GM21390 (cell line): ENCODE measurements around the gene HSD17B4.
"Not testable (repeated sequence)": the region's sequence is repeated elsewhere in the genome, so short reads cannot be mapped to it uniquely, and the experiment has no call there.

Experiments
- ATAC-seq: cut with Tn5 transposase; IDR thresholded peaks from one replicate; pipeline ENCODE4 v1.9.1; 2021; ENCODE audit not compliant: unreplicated experiment

Gene HSD17B4

DNA sequence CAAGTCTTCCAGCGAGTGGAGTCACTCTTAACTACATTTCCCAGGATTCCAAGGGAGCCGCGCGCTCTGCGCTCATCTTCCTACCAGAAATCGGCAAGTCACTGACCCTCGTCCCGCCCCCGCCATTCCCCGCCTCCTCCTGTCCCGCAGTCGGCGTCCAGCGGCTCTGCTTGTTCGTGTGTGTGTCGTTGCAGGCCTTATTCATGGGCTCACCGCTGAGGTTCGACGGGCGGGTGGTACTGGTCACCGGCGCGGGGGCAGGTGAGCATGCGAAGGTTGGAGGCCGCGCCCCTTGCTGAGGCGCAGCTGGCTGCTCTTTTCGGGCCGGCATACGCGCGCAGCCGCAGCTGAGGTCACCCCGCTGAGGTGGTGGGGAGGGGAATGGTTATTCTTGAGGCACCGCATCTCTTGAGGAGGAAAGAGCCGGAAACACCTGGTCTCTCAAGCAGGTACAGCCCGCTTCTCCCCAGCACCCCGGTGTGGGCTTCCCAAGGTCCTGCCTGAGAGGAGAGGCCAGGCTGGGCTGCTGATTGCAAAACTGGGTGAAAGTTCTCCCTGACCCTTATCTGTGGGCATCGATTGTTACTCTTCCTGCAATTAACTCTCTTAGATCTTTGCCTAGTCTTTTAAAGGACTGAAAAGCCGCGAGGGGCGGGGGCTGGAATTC, at the start of gene HSD17B4:
Gene HSD17B4, plus strand, starts transcription at position 125 of the 667 bp plus-strand sequence. Its CDS starts 79 bp downstream, at position 204.
- peak; percentile 97 for ATAC-seq

DNA sequence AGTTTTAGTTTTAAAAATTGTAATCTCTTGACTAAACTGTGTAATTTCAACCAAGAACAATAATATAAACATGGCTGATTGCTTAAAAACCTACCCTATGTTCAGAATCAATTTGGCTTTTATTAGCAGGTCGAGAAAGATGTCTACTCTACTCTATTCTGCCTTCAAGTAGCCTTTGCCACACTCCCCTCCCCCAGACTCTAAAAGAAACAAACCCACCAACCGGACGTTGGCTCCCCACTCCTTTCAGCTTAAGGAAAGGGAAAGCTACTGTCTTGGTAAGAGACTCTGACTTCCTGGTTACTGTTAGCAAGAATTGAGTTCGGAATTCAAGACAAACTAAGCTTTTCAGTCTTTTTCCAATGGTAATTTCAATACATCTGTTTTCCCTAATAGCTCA, 49.7 kb upstream of the HSD17B4 start:
- no peak for ATAC-seq

- ATAC-seq = no peak
These were observed 48.3 kb upstream of the HSD17B4 start for GRCh38 chr5:119404033-119404432.

GRCh38 chr5:119405419-119405818, 46.9 kb upstream of the HSD17B4 start:
- ATAC-seq = peak; percentile 39

- no peak for ATAC-seq
These were observed 45.7 kb upstream of the HSD17B4 start for GRCh38 chr5:119406551-119407110.

DNA sequence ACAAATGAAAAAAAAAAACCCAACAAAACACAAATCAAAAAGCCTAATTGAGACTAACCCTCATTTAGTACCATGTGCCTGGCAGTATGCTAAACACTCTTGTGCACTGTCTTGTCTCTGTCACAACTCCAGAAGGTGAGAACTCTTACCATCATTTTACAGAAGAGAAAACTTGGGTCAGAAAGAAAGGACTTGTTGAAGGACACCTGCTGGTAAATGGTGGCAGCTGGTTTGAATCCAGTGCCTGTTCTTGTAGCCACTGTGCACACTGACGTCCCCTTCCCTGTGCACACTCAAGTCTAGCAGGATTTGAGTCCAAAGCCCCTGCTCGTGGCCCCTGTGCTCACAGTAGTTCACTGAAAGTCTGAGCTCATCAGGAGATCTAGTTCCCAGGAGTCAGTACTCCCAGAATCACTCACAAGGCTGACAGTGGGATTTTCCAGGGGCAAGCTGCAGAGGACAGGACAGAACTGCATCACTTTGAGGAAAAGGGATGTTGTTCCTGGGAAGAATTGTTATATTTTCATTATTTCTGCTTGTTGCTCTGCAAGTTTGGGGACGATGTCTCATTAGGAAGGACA, 43.0 kb upstream of the HSD17B4 start:
- ATAC-seq = peak; percentile 38

DNA sequence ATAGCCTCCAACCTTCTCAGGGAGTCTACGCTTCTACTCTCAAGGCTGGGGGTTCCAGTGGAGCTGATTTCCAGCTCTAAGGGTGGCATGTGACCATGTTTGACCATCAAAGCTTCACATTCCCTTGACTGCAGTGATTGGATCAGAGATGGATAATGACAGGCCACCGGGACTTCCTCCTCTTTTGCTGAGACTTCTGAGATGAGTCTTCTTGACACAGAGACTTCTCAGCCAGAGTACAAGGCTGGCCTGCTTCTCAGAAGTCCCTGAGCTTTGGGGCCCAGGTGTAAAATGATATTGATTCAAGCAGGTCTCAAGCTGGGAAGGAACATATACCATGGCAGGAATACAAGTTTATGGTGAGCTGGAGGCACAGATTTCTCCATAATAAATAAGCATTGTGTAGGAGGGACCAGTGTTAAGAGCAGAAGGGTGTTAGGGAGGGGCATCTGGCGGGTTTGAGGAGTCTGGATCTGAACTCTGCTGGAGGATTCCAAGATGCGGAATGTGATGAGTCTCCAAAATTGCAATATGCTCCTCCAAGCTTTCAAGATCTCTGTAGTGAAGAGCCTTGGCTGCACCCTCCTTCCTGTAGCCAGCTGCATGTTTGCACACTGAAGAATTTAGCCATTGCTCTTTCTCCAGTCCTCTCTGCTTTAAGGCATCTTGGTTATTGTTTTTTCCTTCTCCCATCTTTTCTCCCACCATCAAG, 41.7 kb upstream of the HSD17B4 start:
- ATAC-seq = peak; percentile 34

DNA sequence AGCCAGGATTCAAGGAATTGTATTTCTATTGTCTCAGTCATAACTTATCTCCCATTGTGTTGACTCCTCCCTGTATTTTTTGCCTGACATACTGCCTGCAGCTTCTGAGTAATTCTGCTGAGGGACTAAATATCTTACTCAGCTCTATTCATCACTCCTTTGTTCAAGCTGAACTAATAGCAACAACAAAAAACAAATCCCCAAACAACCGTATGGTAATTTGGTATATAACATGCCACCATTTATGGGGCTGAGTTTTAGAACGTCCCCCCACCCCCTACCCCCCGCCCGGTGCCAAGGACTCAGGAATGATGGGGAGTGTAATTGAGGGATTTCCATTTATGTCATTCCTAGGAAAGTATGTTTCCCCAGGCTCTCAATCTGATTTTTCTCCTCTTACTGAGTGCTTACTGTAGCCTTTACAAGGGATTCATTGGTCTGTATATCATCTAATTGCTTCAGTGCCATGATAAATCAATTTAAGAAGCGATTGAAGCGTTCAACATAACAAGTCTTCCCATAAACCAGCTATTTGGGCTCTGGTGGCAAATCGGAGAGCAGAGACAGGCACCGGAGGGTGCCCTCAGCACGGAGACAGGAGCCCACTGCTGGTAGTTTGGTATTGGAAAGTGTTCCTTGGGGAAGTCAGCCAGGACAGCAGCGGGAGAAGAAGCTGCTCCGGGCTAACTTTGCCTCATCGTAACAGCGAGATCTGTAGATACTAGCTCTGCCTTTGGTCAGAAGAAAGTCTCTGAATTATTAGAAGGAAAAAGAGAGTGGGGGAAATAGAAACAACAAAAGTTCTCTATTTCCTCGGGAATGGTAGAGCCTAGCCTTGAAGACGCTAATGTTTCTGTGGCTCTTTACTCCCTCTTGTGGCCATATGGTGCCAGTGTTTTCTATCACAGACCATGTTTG, 40.7 kb upstream of the HSD17B4 start:
- peak; percentile 68 for ATAC-seq

GRCh38 chr5:119412279-119413227, 39.7 kb upstream of the HSD17B4 start:
- ATAC-seq = no peak

GRCh38 chr5:119414124-119414734, 38.1 kb upstream of the HSD17B4 start:
- ATAC-seq = not testable (repeated sequence)

DNA sequence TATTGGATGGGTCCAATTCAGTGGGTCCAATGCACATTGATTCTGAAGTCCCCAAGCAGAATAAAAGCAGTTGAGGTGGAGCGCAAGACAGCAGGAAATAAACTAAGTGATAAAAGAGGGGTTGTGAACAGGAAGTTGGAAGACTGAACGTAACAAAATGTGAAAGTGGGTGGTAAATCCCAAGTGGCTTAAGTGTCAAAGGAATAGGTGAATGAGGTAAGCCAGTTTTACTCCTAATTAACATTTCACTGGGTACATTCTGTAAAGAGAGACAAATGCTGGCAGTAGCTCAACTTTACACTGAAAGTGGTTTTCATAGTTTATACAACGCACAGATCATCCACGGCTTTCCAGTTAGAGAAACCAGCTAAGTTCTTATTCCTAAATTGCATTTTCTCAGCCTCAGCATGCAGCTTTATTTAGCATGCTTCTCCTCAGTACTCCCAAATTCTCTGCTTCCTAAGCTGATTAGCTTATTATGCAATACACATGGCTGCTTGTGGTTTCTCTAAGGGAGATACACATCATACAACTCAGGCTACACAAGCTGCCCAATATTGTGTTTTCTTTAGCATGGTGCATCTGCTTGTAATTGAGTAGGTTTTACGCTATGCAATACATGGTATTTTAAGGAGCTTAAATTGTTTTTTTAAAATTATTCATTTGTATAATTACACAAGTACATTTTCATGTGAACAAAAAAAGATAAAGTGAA, 34.2 kb upstream of the HSD17B4 start:
- ATAC-seq = no peak

DNA sequence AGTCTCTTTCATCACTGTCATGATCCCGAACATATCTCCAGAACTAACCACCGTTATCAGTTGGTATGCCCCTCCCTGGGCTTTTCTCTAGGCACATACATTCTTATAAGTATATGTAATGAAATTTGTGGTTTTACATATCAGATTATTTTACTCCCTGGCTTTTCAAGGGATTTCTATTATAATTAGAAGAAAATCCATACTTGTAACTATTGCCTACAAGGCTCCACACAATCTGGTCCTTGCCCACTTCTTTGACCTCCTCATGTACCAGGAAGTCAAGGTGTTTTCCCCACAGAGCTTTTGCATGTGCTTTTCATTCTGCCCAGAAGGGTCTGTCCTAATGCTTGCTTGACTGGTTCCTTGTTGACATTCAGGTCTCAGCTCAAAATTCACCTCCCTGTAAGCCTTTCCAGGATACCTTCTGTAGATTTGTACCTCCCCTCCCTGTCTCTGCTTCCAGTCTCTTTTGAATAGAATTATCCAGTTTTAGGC, 33.6 kb upstream of the HSD17B4 start:
- peak; percentile 62 for ATAC-seq

- ATAC-seq = no peak
These were observed 32.1 kb upstream of the HSD17B4 start for GRCh38 chr5:119420169-119420568.

- ATAC-seq = no peak
These were observed 26.2 kb upstream of the HSD17B4 start for GRCh38 chr5:119426057-119426456.

- ATAC-seq = no peak
These were observed 25.2 kb upstream of the HSD17B4 start for GRCh38 chr5:119427060-119427459.

DNA sequence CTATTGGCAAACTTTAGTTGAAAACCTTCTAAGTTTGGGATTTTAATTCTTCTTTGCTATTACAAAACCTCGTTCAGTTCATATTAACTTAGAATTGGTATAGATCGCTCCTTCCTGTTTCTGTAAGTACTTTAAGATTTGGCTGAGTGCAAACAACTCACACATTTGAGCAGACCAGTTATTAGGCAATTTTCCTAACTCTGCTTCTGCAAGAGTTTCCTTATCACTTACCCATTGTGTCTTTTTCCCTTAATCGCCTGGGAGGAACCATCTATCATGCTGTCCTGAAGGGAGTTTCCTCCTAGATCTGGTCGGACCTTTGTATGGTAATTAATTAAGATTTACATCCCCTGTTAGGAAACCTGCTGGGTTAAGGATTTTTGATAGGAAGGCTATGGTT, 24.7 kb upstream of the HSD17B4 start:
- not testable (repeated sequence) for ATAC-seq

GRCh38 chr5:119428166-119428565, 24.1 kb upstream of the HSD17B4 start:
- not testable (repeated sequence) for ATAC-seq

- not testable (repeated sequence) for ATAC-seq
These were observed 23.7 kb upstream of the HSD17B4 start for GRCh38 chr5:119428574-119428973.
